Ishikawa (cell line): ENCODE data around the gene PACS1.

Experiments used
- CEBPB ChIP-seq: IDR thresholded peaks from 2 replicates; pipeline ENCODE4 v1.6.1; 2012
- CREB1 ChIP-seq: IDR thresholded peaks from 2 replicates; pipeline ENCODE4 v1.6.1; 2012; ENCODE audit warnings: low read depth
- EGR1 ChIP-seq: IDR thresholded peaks from 2 replicates; pipeline ENCODE4 v1.6.1; 2012
- EP300 ChIP-seq: IDR thresholded peaks from 2 replicates; pipeline ENCODE4 v1.6.1; 2012; ENCODE audit warnings: borderline replicate concordance
- FOXM1 ChIP-seq: IDR thresholded peaks from 2 replicates; pipeline ENCODE4 v1.6.1; 2012; ENCODE audit warnings: low read depth, borderline replicate concordance
- MAX ChIP-seq: IDR thresholded peaks from 2 replicates; pipeline ENCODE4 v1.6.1; 2012
- NFIC ChIP-seq: IDR thresholded peaks from 2 replicates; pipeline ENCODE4 v1.6.1; 2012
- RAD21 ChIP-seq: IDR thresholded peaks from 2 replicates; pipeline ENCODE4 v1.6.1; 2012; ENCODE audit warnings: low read depth
- REST ChIP-seq: IDR thresholded peaks from 2 replicates; pipeline ENCODE4 v1.6.1; 2012; ENCODE audit warnings: low read depth, mild to moderate bottlenecking
- TAF1 ChIP-seq: IDR thresholded peaks from 2 replicates; pipeline ENCODE4 v1.6.1; 2012; ENCODE audit warnings: low read depth, mild to moderate bottlenecking
- TCF12 ChIP-seq: IDR thresholded peaks from 2 replicates; pipeline ENCODE4 v1.6.1; 2012; ENCODE audit warnings: low read depth
- TEAD4 ChIP-seq: IDR thresholded peaks from 2 replicates; pipeline ENCODE4 v1.6.1; 2012
- USF1 ChIP-seq: IDR thresholded peaks from 2 replicates; pipeline ENCODE4 v1.6.1; 2012
- YY1 ChIP-seq: IDR thresholded peaks from 2 replicates; pipeline ENCODE4 v1.6.1; 2012; ENCODE audit warnings: low read depth
- ZBTB7A ChIP-seq: IDR thresholded peaks from 2 replicates; pipeline ENCODE4 v1.6.1; 2012; ENCODE audit warnings: low read depth

The PACS1 gene

GRCh38 chr11:66112601-66113499 is 42.8 kb downstream of the PACS1 start:
- TF ChIP-seq CREB1, result no peak
- peak; percentile 49 for TF ChIP-seq TEAD4
- TF ChIP-seq EGR1, result no peak
- TF ChIP-seq NFIC, result 0 out of 2 replicates have a peak, but pooled peaks have one; percentile 34
- no peak for TF ChIP-seq REST
- no peak for TF ChIP-seq TCF12

- TF ChIP-seq REST, result no peak
- TF ChIP-seq CREB1, result no peak
- TF ChIP-seq CEBPB, result no peak
- no peak for TF ChIP-seq ZBTB7A
- no peak for TF ChIP-seq TCF12
- TF ChIP-seq EP300, result no peak
- no peak for TF ChIP-seq EGR1
- no peak for TF ChIP-seq RAD21
- no peak for TF ChIP-seq YY1
- TF ChIP-seq USF1, result no peak
- TF ChIP-seq NFIC, result no peak
- TF ChIP-seq TEAD4, result no peak
- no peak for TF ChIP-seq FOXM1
- TF ChIP-seq MAX, result no peak; the same call in 1 of the 2 replicates
- no peak for TF ChIP-seq TAF1
Observed at GRCh38 chr11:66115638-66116301, 45.7 kb downstream of the PACS1 start.

DNA sequence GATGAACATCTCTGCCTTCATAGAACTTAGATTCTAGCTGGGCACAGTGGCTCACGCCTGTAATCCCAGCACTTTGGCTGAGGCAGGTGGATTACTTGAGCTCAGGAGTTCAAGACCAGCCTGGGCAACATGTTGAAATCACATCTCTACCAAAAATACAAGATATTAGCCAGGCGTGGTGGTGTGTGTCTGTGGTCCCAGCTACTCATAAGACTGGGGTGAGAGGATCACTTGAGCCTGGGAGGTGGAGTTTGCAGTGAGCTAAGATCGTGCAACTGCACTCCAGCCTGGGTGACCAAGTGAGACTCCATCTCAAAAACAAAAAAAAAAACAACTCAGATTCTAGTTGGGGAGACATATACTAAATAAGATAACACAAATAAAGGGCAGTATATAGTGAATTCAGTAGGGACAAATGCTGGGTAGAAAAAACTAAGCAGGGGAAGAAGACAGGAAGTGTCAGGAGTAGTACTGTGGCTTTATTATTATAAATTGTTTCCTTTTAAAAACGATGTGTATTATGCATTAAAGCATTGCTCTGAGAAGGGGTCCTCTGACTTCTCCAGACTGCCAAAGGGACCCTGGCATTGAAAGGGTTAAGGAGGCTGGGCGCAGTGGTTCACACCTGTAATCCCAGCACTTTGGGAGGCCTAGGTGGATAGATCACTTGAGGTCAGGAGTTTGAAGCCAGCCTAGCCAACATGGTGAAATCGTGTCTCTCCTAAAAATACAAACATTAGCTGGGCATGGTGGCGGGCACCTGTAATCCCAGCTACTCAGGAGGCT is 46.7 kb downstream of the PACS1 start:
- TF ChIP-seq CEBPB (no peak), USF1 (no peak), TAF1 (no peak), NFIC (no peak), RAD21 (no peak), CREB1 (no peak), TCF12 (no peak), MAX (no peak), EP300 (no peak), ZBTB7A (no peak), FOXM1 (no peak), TEAD4 (no peak), REST (no peak), EGR1 (no peak), YY1 (no peak)

GRCh38 chr11:66118847-66119246 is 48.8 kb downstream of the PACS1 start:
- TF ChIP-seq NFIC (no peak), RAD21 (no peak), YY1 (no peak), TEAD4 (no peak), TCF12 (no peak), TAF1 (no peak), EGR1 (no peak), ZBTB7A (no peak), CEBPB (no peak), FOXM1 (no peak), USF1 (no peak), EP300 (no peak), CREB1 (no peak), REST (no peak), MAX (no peak)
